ENCODE data around the gene DLX3. TPM values are rescaled to one million over a fixed set of nuclear protein-coding genes. Genes with fewer than 3 reads are reported as not detected.

Gene DLX3
- total RNA-seq, 3 donors from 2014 or later (not counting 1 experiment from before 2014, with no cell fraction given), result not detected

DNA sequence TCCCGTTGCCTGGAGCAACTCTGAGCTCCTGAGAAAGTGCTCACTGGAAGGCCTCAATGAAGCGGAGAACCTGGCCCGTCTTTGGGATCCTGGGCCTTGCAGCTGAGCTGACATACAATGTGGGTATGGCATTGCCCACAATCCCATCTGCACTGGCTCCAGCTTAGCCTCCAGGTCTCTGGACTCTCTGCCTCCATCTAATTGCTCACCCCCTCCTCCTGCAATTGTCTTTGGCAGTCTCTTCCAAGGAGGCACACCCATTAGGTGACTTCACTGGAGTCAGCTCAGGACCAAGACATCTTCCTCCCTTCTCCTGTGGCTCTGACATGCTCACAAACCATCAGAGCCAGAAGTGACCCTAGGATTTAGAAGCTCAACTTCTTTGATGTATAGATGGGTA lies 24.5 kb downstream of the DLX3 start:
- peaks cover 40% of the 10 kb centered on the region for H3K4me1 ChIP-seq (ENCODE audit: control insufficient read depth, insufficient read depth, low read length)
- Mint-ChIP-seq H3K4me3 (peak overlapping the region; percentile 88), H3K36me3 (no peaks in the 10 kb centered on the region), H3K27me3 (ENCODE audit: low read depth in 2 of 2) (peaks cover 44 to 79% of the 10 kb centered on the region in 2 donors), H3K4me1 (peaks cover 28 to 58% of the 10 kb centered on the region in 2 donors), H3K27ac (no peak overlapping the region), H3K9me3 (no peaks in the 10 kb centered on the region)
- peaks cover 80% of the 10 kb centered on the region for H3K27me3 ChIP-seq (ENCODE audit: control insufficient read depth, insufficient read depth, low read length)
- DNase-seq (no peak), ATAC-seq (no peak)
- H3K27ac ChIP-seq (ENCODE audit: low read length), result no peak overlapping the region
- no peak for TF ChIP-seq CTCF (IDR thresholded peaks at IDR 0.05)
- intact Hi-C loops (cut with micrococcal nuclease), result no loop called here
- WGBS (ENCODE audit: insufficient coverage), result 79% methylated on average over 3 of the region's 3 CpGs
- no peaks in the 10 kb centered on the region for H3K9me3 ChIP-seq (ENCODE audit: control insufficient read depth, insufficient read depth, low read length)
- H3K4me3 ChIP-seq (ENCODE audit: low read length), result no peak overlapping the region
- no peaks in the 10 kb centered on the region for H3K36me3 ChIP-seq (ENCODE audit: control insufficient read depth, insufficient read depth, low read length)

DNA sequence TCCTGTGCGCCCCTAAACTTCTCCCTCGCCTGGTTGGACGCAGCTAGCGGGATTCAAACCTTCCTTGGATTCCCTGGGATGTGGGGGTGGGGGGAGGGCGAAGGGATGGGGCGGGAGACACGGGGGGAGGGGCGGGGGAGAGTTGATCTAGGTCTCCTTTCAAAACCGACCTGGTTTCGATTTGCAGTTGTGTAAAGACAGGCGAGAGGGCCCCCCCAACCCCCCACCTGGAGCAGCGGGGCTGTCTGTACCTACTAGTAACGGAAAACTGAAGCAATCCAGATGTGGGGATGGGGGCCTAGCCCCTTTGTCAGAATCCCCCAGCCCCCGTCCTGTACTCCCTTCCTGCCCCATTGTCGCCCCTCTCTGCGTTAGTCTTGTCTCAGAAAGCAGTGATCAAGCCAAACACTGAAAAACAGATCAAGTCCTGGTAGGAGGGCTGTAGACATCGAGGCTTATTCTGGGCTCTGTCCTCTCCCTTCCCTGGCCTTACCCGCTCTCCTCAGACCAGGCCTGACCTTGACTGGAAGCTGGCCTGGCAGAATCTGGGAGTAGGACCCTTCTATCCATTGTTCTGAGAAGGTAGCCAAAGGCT lies 25.1 kb downstream of the DLX3 start:
- Histone ChIP-seq H3K27me3 (ENCODE audit: control insufficient read depth, insufficient read depth, low read length) (peaks cover 81% of the 10 kb centered on the region), H3K27ac (ENCODE audit: low read length) (no peak overlapping the region), H3K36me3 (ENCODE audit: control insufficient read depth, insufficient read depth, low read length) (no peaks in the 10 kb centered on the region), H3K9me3 (ENCODE audit: control insufficient read depth, insufficient read depth, low read length) (no peaks in the 10 kb centered on the region), H3K4me1 (ENCODE audit: control insufficient read depth, insufficient read depth, low read length) (peaks cover 46% of the 10 kb centered on the region), H3K4me3 (ENCODE audit: low read length) (peak overlapping the region; percentile 48)
- peak overlapping the region; percentile 88 for H3K4me3 Mint-ChIP-seq
- no peaks in the 10 kb centered on the region for H3K9me3 Mint-ChIP-seq
- peaks cover 31 to 63% of the 10 kb centered on the region in 2 donors for H3K4me1 Mint-ChIP-seq
- H3K27me3 Mint-ChIP-seq (ENCODE audit: low read depth in 2 of 2), result peaks cover 45 to 78% of the 10 kb centered on the region in 2 donors
- no peaks in the 10 kb centered on the region for H3K36me3 Mint-ChIP-seq
- 20% methylated on average over 11 of the region's 18 CpGs for WGBS (ENCODE audit: insufficient coverage)
- intact Hi-C loops (cut with micrococcal nuclease), result no loop called here
- DNase-seq (peak in 1 of 2 donors; percentile 38), ATAC-seq (no peak)
- peak overlapping the region in 1 of 2 donors; percentile 44 for H3K27ac Mint-ChIP-seq
- no peak for TF ChIP-seq CTCF (IDR thresholded peaks at IDR 0.05)

- Mint-ChIP-seq H3K27me3 (ENCODE audit: low read depth in 2 of 2) (peaks cover 47 to 80% of the 10 kb centered on the region in 2 donors), H3K36me3 (no peaks in the 10 kb centered on the region), H3K9me3 (no peaks in the 10 kb centered on the region), H3K27ac (peak within 1 kb of the TSS in 1 of 2 donors; percentile 44), H3K4me3 (peak within 1 kb of the TSS; percentile 88), H3K4me1 (peaks cover 37 to 70% of the 10 kb centered on the region in 2 donors)
- Histone ChIP-seq H3K27ac (ENCODE audit: low read length) (no peak within 1 kb of the TSS), H3K4me1 (ENCODE audit: control insufficient read depth, insufficient read depth, low read length) (peaks cover 53% of the 10 kb centered on the region), H3K36me3 (ENCODE audit: control insufficient read depth, insufficient read depth, low read length) (no peaks in the 10 kb centered on the region), H3K4me3 (ENCODE audit: low read length) (peak within 1 kb of the TSS; percentile 48), H3K27me3 (ENCODE audit: control insufficient read depth, insufficient read depth, low read length) (peaks cover 84% of the 10 kb centered on the region), H3K9me3 (ENCODE audit: control insufficient read depth, insufficient read depth, low read length) (no peaks in the 10 kb centered on the region)
- DNase-seq (peak in 1 of 2 donors; percentile 49), ATAC-seq (no peak)
- no peak for TF ChIP-seq CTCF (IDR thresholded peaks at IDR 0.05)
- intact Hi-C loops (cut with micrococcal nuclease), result no loop called here
- 2% methylated on average over 45 of the region's 45 CpGs for WGBS (ENCODE audit: insufficient coverage)
These were observed 25.8 kb downstream of the DLX3 start, which contains the start of gene DLX4 for GRCh38 chr17:49969134-49969759. DLX4 (plus strand) TSS chr17:49969190; CDS start chr17:49969469, 279 bp downstream.
